Cardiac muscle cell (in vitro differentiated cells and primary cell): Measurements from ENCODE around the gene ACSL4. TPM values are rescaled to one million over a fixed set of nuclear protein-coding genes. Genes with fewer than 3 reads are reported as not detected.
"Not testable (repeated sequence)": the region's sequence is repeated elsewhere in the genome, so short reads cannot be mapped to it uniquely, and the experiment has no call there.

ENCODE experiments used
- DNase-seq, 2 donors: peaks; one replicate each; pipeline versions ENCODE4 v3.0.0 to v3.0.0-alpha.2; 2010 to 2017; ENCODE audit warnings: low read depth in 1 of 2, low spot score in 1 of 2
- H3K27ac ChIP-seq: fragments of 200-600 bp; sonication (generic); 2 replicates; pipeline ENCODE4 v1.5.1; 2016
- H3K27me3 ChIP-seq: fragments of 200-600 bp; sonication (generic); 2 replicates; pipeline ENCODE4 v1.6.0; 2016; ENCODE audit warnings: control low read depth
- H3K36me3 ChIP-seq: fragments of 200-600 bp; sonication (generic); 2 replicates; pipeline ENCODE4 v1.5.1; 2016; ENCODE audit warnings: control low read depth
- H3K4me1 ChIP-seq: fragments of 200-600 bp; sonication (generic); 2 replicates; pipeline ENCODE4 v1.8.1; 2017; ENCODE audit warnings: low read depth, mild to moderate bottlenecking, mixed run types
- H3K4me3 ChIP-seq: fragments of 200-600 bp; sonication (generic); 2 replicates; pipeline ENCODE4 v1.5.1; 2016; ENCODE audit warnings: mild to moderate bottlenecking
- H3K9me3 ChIP-seq: fragments of 200-600 bp; sonication (generic); 2 replicates; pipeline ENCODE4 v1.5.1; 2017; ENCODE audit warnings: low read depth, mild to moderate bottlenecking, control low read depth
- CTCF ChIP-seq: IDR thresholded peaks from 2 replicates; pipeline ENCODE4 v1.5.1; 2012; ENCODE audit warnings: low read depth, mild to moderate bottlenecking, low read length
- polyA plus RNA-seq: library from polyadenylated mRNA; unstranded; fragments of >200 nt; fragmentation: Nextera tagmentation; extraction: Ambion mirVana; gene quantifications from 2 replicates; pipeline ENCODE4 v1.2.1, GENCODE V29; 2016
- total RNA-seq: library from RNA; depleted of rRNA; stranded (reverse); fragments of >200 nt; gene quantifications from 2 replicates; pipeline ENCODE4 v1.2.3, GENCODE V29; 2016

Gene ACSL4
- total and polyA plus RNA-seq, 2 experiments from 2014 or later = 25.5 to 32.7 TPM

- H3K27me3 ChIP-seq = no peaks in the 10 kb centered on the region
Measured at GRCh38 chrX:109685656-109686078, 47.4 kb downstream of the ACSL4 start.

GRCh38 chrX:109684136-109684535 is 48.9 kb downstream of the ACSL4 start:
- H3K36me3 ChIP-seq = peaks cover 20% of the 10 kb centered on the region
- TF ChIP-seq CTCF = no peak
- peak in 1 of 2 donors; percentile 39 for DNase-seq

More at GRCh38 chrX:109685656-109686078, 47.4 kb downstream of the ACSL4 start:
- no peak overlapping the region for H3K27ac ChIP-seq
- H3K4me3 ChIP-seq = no peak overlapping the region
- no peaks in the 10 kb centered on the region for H3K9me3 ChIP-seq
- peaks cover 7% of the 10 kb centered on the region for H3K36me3 ChIP-seq
- DNase-seq = no peak
- TF ChIP-seq CTCF = no peak
- H3K4me1 ChIP-seq = no peaks in the 10 kb centered on the region

GRCh38 chrX:109681475-109682081 is 51.5 kb downstream of the ACSL4 start:
- Histone ChIP-seq H3K4me1 (no peaks in the 10 kb centered on the region), H3K27me3 (no peaks in the 10 kb centered on the region), H3K27ac (no peak overlapping the region), H3K9me3 (no peaks in the 10 kb centered on the region), H3K36me3 (peaks cover 32% of the 10 kb centered on the region), H3K4me3 (no peak overlapping the region)
- DNase-seq = no peak
- TF ChIP-seq CTCF = no peak

More at GRCh38 chrX:109684136-109684535, 48.9 kb downstream of the ACSL4 start:
- Histone ChIP-seq H3K4me1 (no peaks in the 10 kb centered on the region), H3K27ac (no peak overlapping the region), H3K9me3 (no peaks in the 10 kb centered on the region), H3K4me3 (no peak overlapping the region), H3K27me3 (no peaks in the 10 kb centered on the region)

- H3K9me3 ChIP-seq = no peaks in the 10 kb centered on the region
- DNase-seq = peak in 1 of 2 donors; percentile 17
- no peaks in the 10 kb centered on the region for H3K4me1 ChIP-seq
- H3K27me3 ChIP-seq = no peaks in the 10 kb centered on the region
- H3K36me3 ChIP-seq = peaks cover 36% of the 10 kb centered on the region
- H3K27ac ChIP-seq = no peak overlapping the region
- TF ChIP-seq CTCF = no peak
- no peak overlapping the region for H3K4me3 ChIP-seq
Measured at GRCh38 chrX:109679820-109680219, 53.2 kb downstream of the ACSL4 start.

- Histone ChIP-seq H3K36me3 (peaks cover 22% of the 10 kb centered on the region), H3K27ac (no peak overlapping the region), H3K27me3 (no peaks in the 10 kb centered on the region), H3K4me3 (no peak overlapping the region), H3K4me1 (no peaks in the 10 kb centered on the region), H3K9me3 (no peaks in the 10 kb centered on the region)
- no peak for TF ChIP-seq CTCF
- peak in 1 of 2 donors; percentile 13 for DNase-seq
Measured at GRCh38 chrX:109672239-109672638, 60.8 kb downstream of the ACSL4 start.

GRCh38 chrX:109671170-109671569 is 61.9 kb downstream of the ACSL4 start:
- DNase-seq = not testable (repeated sequence)

More at GRCh38 chrX:109671170-109671569, 61.9 kb downstream of the ACSL4 start:
- H3K4me3 ChIP-seq, H3K27ac ChIP-seq, H3K27me3 ChIP-seq, H3K4me1 ChIP-seq, H3K9me3 ChIP-seq: not testable (repeated sequence)
- H3K36me3 ChIP-seq = peaks cover 18% of the 10 kb centered on the region
